SIG-M5 (cell line): ENCODE measurements around the gene ATF7IP2.
"Not testable (repeated sequence)": the region's sequence is repeated elsewhere in the genome, so short reads cannot be mapped to it uniquely, and the experiment has no call there.

Experiments
- DNase-seq: peaks from one replicate; lab custom pipeline; 2025; lab: John Stamatoyannopoulos, UW

ATF7IP2 gene, protein sequence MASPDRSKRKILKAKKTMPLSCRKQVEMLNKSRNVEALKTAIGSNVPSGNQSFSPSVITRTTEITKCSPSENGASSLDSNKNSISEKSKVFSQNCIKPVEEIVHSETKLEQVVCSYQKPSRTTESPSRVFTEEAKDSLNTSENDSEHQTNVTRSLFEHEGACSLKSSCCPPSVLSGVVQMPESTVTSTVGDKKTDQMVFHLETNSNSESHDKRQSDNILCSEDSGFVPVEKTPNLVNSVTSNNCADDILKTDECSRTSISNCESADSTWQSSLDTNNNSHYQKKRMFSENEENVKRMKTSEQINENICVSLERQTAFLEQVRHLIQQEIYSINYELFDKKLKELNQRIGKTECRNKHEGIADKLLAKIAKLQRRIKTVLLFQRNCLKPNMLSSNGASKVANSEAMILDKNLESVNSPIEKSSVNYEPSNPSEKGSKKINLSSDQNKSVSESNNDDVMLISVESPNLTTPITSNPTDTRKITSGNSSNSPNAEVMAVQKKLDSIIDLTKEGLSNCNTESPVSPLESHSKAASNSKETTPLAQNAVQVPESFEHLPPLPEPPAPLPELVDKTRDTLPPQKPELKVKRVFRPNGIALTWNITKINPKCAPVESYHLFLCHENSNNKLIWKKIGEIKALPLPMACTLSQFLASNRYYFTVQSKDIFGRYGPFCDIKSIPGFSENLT

DNA sequence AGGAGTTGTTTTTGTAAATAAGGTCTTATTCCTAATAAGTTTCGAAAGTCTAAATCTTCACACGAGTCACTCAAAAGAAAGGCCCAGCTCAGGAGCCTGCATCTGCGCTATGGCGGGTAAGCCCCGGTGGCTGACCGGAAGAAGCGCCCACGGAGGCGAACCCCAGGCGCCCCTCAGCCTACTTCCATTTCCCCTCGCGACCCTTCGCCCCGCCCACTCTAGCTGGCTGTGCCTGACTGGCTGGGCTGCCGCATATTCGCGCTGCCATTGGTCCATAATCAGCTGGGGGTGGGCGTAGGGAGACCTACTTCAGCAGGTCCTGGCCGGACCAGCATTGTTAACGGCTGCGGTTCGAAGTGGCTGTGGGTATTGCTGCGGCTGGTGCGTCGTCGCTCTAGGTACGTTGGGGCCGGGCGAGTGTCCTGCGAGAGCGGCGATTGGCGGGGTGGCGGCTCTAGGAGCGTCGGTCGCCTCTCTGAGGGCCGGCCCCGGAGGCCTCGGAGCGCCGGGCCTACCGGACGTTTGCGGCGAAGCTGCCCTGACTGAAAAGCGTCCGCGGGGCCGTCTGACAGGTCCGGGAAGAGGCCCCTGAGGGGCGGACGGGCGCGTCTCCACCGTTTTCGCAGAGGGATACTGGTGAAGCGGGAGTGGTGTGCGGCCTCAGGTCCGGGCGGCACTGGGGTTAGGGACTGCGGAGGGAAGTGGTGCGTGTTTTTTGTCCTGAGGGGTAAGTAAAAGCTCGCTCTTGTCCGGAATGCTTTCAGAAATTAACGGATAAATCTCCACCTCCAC is at the start of gene ATF7IP2:
ATF7IP2 (plus strand) TSS at position 337 of the 792 bp plus-strand sequence. CDS start 44,560 bp downstream, outside the sequence.
- DNase-seq = peak; percentile 46

DNA sequence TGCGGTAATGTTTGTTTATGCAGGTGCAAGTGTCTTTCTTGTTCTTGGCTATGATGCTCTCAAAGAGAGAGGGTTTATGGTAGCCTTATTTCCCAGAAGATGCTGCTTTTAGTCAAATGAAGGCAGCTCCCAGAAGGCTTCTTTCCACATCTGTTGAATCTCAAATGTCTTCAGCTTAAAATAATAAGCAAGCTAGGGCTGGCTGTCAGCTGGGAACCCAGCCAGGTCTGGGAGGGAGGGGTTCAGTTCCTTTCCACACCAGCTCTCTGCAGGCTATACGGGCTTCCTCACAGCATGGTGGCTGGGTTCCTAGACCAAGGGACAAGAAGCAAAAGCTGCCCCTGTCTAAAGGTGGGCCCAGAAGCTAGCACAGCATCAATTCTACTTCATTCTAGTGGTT is 47.4 kb upstream of the ATF7IP2 start:
- no peak for DNase-seq

DNA sequence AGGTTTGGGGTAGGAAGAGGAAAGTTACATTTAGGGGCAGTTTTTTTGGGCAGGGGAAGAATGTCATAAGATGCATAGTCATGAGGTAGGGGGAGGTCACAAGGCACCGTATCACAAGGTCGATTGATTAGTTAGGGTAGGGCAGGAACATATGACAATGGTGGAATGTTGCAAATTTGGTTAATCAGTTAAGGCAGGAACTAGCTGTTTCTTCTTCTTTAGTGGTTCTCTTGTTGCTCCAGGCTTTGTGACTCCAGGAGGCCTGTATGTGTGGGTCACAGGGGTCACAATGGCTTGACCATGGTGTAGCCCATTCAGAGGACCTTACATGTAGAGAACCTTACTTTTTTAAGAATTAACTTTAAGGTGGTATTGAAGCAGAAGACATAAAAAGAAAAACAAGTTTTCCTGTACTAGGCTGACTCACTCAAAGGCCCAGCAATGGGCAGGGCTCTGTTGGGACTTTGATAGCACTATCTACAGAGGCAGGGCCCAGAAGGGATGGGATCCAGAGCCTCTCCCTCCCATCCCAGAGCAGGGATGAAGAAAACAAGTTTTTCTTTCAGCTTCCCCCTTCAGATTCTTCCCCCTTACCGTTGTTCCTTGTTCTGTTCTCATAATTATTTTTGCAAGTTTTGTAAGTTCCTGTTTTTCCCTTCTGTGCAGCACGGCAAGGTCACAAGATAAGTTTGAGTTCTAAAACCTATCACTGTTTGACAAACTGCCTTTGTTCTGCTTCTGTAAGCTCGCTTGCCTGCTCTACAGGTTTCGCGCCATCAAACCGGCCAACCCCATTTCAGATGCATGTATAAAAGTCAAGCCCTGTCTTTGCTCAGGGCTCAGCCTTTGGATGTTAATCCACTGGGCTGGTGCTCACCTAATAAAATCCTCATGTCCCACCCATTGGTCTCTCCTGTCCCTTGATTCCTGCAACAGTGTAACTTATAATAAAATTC is 45.8 kb upstream of the ATF7IP2 start:
- DNase-seq = peak; percentile 41

DNA sequence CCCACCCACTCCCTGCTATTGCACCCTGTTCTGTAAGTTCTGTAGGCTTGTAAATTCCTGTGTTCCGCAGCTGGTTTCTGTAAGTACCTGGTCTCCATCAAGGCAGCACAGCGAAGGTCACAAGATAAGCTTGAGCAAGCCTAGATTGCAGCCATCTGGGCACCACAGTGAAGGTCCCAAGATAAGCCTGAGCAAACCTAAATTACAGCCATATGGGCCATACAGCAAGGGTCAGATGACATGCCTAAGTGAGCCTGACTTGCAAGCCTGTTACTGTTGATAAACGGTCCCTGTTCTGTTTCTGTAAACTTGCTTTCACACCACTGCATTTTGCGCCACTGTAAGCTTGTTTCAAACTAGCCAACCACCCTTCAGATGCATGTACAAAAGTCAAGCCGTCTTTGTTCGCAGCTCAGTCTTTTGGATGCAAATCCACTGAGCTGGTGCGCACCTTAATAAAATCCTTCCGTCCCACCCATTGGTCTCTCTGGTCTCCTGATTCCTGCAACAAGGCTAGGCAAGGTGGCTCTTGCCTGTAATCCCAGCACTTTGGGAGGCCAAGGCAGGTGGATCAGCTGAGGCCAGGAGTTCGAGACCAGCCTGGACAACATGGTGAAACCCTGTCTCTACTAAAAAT is 42.6 kb upstream of the ATF7IP2 start:
- DNase-seq = no peak

DNA sequence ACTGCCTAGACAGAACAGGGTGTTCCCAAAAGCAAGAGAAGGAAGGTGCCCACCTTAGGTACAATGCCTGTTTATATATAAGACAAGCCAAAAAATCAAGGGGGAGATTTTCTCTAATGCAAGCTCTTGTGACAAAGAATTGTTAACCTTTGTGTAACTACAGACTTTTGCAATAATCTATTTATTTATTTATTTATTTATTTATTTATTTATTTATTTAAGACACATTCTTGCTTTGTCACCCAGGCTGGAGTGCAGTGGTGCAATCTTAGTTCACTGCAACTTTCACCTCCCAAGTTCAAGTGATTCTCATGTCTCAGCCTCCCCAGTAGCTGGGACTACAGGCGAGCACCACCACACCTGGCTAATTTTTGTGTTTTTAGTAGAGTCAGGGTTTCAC is 41.2 kb upstream of the ATF7IP2 start:
- not testable (repeated sequence) for DNase-seq

DNA sequence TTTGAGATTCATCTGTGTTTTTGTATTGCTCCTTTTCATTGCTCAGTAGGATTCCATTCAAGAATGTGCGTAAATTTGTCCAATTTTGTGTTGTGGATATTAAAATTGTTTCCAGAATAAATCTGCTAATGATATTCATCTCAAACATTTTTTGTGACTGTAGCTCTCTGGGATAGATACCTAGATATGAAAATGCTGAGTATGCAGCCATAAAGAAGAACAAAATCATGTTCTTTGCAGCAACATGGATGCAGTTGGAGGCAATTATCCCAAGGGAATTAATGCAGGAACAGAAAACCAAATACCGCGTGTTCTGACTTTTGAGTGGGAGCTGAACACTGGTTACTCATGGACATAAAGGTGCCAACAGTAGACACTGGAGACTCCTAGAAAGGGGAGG is 40.2 kb upstream of the ATF7IP2 start:
- no peak for DNase-seq

DNA sequence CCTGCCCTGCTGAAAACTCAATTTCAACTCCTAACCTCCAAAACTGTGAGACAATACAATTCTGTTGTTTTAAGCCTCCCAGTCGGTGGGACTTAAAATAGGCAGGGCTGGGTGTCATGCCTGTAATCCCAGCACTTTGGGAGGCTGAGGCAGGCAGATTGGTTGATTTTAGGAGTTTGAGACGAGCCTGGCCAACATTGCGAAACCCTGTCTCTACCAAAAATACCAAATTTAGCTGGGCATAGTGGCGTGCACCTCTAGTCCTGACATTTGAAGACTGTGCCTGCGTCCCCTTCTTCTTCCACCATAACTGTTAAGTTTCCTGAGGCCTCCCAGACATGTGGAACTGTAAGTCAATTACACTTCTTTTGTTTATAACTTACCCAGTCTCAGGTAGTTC is 36.0 kb upstream of the ATF7IP2 start:
- DNase-seq = no peak

DNA sequence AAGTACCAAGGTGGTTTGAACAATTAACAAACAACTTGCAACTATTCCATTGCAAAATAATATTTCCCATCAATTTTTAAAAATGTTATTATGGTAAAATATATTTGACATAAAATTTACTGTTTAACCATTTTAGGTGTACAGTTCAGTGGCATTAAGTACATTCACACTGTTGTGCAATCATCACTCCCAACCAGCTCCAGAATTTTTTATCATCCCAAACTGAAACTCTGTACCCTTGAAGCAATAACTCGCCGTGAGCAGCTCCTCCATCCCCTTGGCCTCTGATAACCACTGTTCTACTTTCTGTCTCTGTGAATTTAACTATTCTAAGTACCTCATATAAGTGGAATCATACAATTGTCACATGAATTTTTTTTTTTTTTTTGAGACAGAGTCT is 33.6 kb upstream of the ATF7IP2 start:
- DNase-seq = no peak

DNA sequence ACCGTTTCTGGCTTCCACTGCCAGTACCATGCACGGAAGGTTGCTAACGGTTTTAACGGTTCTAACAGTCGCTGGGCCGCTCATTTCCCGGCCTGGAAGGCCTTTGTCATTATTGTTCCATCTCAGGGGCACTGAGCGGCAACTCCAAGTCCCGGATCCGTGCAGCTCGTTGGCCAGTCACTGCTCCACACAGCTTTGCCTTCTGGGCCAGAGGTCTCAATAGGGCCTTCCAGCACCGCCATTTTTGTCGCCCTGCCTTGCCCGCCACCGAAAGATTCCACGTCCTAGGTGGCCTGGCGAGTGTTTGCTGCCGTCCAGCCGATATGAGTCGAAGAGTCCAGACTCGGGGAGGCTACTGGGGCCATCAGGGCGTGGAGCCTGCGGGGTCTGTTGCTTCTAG is 30.3 kb upstream of the ATF7IP2 start:
- DNase-seq = no peak

DNA sequence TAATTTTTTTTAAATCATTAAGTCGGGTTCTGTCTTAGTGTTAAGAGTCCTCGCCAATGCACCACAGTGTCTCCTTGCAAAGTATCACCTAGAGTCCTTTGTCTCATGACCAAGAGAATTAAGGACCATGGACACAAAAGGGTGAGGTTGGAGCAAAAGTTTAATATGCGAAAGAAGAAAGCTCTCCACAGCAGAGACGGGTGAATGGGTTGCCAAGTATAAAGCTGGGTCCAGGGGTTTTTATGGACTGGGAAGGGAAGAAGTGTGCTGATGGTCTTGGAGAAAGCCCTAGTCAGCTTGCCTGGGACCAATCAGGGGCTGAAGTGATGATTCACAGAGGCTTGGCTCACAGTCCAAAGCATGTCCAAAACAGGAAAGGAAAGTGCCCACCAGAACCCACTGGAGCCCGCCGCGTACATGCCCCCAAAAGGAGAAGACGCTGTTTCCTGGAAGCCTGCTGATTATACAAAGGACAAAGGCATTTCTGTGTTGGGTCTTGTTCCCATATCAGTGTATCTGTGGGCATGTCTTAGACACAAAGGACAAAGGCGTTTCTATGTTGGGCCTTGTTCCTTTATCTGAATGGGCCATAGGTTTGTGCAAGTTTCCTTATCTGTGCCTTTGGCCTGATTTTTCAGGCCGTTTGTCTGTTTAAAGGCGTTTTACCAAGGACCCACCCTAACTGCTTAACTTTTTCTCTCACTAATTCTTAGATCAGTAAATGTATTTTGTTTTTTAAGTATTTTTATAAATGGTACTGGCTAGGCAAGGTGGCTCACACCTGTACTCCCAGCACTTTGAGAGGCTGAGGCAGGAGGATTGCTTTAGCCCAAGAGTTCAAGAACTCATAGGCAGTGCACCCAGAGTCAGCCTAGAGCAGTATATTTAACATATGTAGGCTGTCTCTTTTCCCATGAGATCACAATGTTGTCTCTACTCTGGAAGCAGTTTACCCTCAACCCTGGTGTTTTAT is 28.7 kb upstream of the ATF7IP2 start:
- DNase-seq = no peak

DNA sequence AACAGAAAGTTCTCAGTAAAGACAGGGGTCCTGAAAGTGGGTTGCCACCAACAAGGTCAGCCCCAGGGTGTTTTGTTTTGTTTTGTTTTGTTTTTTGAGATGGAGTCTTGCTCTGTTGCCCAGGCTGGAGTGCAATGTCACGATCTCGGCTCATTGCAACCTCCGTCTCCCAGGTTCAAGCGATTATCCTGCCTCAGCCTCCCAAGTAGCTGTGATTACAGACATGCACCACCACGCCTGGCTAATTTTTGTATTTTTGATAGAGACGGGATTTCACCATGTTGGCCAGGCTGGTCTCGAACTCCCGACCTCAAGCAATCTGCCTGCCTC is 24.1 kb upstream of the ATF7IP2 start:
- DNase-seq = not testable (repeated sequence)

DNA sequence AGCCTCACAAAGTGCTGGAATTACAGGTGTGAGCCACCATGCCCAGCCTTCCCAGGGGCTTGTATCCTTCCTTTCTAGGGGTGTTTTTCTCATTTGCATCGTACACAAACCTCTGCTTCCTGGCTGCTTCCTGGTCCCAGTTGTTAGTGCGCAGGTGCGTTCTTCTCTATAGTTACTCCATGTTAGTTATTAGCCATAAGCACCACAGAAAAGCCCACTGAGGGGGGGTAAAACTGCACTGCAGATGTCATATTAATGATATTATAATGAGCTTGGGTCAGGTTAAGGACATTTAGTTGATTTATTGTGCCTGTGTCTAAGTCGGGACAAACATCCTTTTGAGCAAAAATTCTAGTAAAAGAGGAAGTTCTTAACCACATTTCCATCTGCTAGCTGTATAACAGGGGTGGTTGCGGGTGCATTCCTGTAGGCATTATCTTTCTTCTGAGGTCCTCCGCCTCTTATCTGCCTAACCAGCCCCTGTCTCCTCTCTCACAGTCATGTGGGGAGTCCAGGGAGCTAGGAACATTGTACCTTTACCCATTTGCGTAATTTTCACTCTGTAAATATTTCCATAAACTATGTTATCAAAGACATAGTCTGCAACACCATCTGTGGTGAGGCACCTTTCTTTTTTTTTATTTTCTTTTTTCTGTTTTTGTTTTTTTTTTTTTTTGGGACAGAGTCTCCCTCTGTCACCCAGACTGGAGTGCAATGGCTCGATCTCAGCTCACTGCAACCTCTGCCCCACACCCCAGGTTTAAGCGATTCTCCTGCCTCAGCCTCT is 23.6 kb upstream of the ATF7IP2 start:
- DNase-seq = peak; percentile 32

DNA sequence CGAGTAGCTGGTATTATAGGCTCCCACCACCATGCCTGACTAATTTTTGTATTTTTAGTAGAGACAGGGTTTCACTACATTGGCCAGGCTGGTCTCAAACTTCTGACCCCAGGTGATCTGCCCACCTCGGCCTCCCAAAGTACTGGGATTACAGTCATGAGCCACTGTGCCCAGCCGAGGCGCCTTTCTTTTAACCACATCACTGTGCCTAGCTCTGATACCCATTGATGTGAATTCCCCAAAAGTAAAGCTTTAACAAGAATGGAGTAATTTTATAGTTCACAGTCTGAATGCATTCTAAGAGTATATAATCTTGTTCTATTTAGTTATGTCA is 23.0 kb upstream of the ATF7IP2 start:
- not testable (repeated sequence) for DNase-seq

DNA sequence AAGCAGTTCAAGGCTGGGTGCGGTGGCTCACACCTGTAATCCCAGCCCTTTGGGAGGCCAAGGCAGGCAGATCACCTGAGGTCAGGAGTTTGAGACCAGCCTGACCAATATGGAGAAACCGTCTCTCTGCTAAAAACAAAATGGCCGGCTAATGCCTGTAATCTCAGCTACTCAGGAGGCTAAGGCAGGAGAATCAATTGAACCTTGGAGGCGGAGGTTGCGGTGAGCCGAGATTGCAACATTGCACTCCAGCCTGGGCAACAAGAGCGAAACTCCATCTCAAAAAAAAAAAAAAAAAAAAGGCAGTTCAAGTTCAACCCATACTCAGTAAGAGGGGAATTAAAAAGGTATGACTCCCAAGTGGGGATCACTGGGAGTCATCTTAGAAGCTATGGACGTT is 19.2 kb upstream of the ATF7IP2 start:
- DNase-seq = not testable (repeated sequence)

DNA sequence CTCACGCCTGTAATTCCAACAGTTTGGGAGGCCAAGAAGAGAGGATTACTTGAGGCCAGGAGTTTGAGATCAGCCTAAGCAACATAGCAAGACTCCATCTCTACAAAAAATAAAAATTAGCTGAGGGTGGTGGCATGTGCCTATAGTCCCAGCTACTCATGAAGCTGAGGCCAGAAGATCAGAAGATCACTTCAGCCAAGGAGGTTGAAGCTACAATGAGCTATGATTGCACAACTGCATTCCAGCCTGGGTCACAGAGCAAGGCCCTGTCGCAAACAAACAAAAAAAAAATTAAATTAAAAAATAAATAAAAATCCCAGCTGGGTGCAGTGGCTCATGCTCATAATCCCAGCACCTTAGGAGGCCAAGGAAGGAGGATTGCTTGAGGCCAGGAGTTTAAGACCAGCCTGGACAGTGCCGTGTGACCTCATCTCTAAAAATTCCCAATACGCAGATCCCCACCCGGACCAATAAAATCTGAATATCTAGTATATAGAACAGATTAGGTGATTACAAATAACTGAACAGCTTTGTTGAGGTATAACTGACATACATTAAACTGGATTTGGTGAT is 18.2 kb upstream of the ATF7IP2 start:
- DNase-seq = no peak

DNA sequence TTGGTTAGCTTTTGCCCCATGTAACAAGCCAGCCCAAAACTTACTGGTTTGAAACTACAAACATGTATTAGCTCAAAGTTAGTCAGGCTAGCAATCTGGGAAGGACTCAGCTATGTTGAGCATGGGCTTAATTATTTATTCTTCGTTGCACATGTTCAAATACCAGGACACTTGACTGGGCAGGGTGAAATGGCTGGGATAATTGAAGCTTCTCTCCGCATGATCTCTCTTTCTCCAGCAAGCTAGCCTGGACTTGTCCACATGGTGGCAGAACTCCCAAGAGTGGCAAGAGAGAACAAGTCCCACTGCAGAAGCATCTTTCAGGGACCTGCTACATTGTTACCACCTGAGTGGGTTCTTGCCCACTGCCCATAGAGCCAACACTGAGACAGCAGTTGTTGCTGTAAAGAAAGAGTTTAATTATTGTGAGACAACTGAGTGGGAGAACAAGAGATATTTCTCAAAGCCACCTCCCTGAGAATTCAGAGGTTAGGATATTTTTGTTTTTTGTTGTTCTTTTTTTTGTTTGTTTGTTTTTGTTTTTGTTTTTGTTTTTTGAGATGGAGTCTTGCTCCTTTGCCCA is 16.8 kb upstream of the ATF7IP2 start:
- DNase-seq = no peak

DNA sequence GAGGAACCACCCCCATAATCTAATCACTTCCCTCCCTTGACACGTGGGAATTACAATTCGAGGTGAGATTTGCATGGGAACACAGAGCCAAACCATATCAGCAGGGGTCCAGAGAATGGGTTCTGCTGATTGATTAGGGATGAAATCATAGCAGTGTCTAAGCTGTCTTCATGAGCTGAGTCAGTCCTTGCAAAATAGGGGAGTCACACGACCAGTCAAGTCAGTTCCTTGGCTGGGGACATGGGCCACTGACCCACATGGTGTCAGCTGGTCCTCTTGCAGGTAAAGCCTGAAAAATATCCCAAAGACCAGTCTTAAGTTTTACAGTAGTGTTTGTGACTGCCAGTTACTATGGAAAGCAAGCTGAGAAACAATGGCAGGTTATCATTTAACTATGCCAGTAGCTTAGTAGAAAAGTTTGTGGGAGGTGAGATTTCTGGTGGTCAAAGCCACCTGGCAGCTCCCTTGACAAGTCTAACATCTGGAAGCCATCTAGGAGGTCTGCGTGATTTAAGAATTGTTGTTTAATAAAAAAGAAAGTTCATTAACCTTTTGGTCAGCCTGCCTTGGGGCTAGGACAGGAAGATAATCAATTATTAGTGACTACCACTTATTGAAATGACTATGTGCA is 15.7 kb upstream of the ATF7IP2 start:
- no peak for DNase-seq

DNA sequence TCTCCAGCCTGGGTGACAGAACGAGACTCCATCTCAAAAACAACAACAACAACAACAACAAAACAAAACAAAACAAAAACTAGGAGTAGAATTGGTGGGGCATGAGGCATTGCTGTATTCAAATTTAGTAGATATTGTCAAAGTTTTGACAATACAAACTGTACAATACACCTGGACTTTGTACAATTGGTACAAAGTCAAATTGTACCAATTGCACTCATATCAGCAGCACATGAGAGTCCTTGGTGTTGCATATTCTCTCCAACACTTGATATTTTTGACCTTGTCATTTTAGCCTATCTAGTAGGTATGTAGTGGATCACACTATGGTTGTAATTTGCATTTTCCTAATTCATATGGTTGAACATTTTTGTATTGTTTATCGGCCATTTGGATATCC is 14.3 kb upstream of the ATF7IP2 start:
- DNase-seq = no peak
